Vagina (tissue), 2 donors: Measurements from ENCODE around the gene NBL1.

Source experiments
- CTCF ChIP-seq, 3 experiments: fragments of 450-650 bp in 2 of 3; fragments of 200-600 bp in 1 of 3; sonication (generic) in 1 of 3; IDR thresholded peaks; one replicate each; pipeline ENCODE4 v1.5.1; 2017 to 2019; ENCODE audit warnings: antibody characterized with exemption in 3 of 3, mild to moderate bottlenecking in 2 of 3, moderate library complexity in 2 of 3
- POLR2AphosphoS5 ChIP-seq, 2 donors: sonication (generic); formaldehyde crosslinking; IDR thresholded peaks; one replicate each; pipeline ENCODE4 v1.9.0; 2017; ENCODE audit warnings: antibody characterized with exemption in 2 of 2, mild to moderate bottlenecking in 2 of 2, low read depth in 1 of 2; ENCODE audit not compliant: insufficient read depth in 1 of 2

- TF ChIP-seq CTCF (IDR thresholded peaks at IDR 0.05) (no peak), POLR2AphosphoS5 (IDR thresholded peaks at IDR 0.05; ENCODE audit: insufficient read depth in 1 of 2, low read depth in 1 of 2) (no peak)
These were observed 34.9 kb downstream of the NBL1 start for GRCh38 chr1:19678931-19679453.
